Psoas muscle (tissue), 8 donors: Measurements from ENCODE around the gene HES2. TPM values are rescaled to one million over a fixed set of nuclear protein-coding genes. Genes with fewer than 3 reads are reported as not detected.
A peak's percentile ranks its signal among the peaks of the same experiment; 100 is the strongest.
"Not testable (repeated sequence)": the region's sequence is repeated elsewhere in the genome, so short reads cannot be mapped to it uniquely, and the experiment has no call there.

Source experiments
- ATAC-seq, 4 donors: fragments of 200-7000 bp; cut with Tn5 transposase; one replicate each; pipeline ENCODE4 v1.9.1; 2020; ENCODE audit warnings: moderate library complexity in 3 of 4, mild to moderate bottlenecking in 2 of 4
- DNase-seq, 2 donors: peaks; one replicate each; pipeline ENCODE4 v3.0.0-alpha.2; 2020
- H3K27ac ChIP-seq: fragments of 200-600 bp; one replicate; pipeline ENCODE4 v1.8.0; 2022
- H3K27me3 ChIP-seq, 3 donors: fragments of 200-600 bp in 1 of 3; one replicate each; pipeline versions ENCODE4 v1.6.1 to v1.8.0; 2013 to 2022; ENCODE audit warnings: low read length in 2 of 3, mild to moderate bottlenecking in 2 of 3, moderate library complexity in 1 of 3; ENCODE audit not compliant: insufficient read depth in 3 of 3
- H3K36me3 ChIP-seq, 2 donors: fragments of 200-600 bp in 1 of 2; one replicate each; pipeline versions ENCODE4 v1.6.1 to v1.8.0; 2013 to 2022; ENCODE audit warnings: low read depth in 1 of 2, mild to moderate bottlenecking in 1 of 2, moderate library complexity in 1 of 2; ENCODE audit not compliant: insufficient read depth in 1 of 2
- H3K4me1 ChIP-seq: fragments of 200-600 bp; one replicate; pipeline ENCODE4 v1.8.0; 2022
- H3K4me3 ChIP-seq: fragments of 200-600 bp; one replicate; pipeline ENCODE4 v1.8.0; 2022; ENCODE audit warnings: mild to moderate bottlenecking
- H3K9me3 ChIP-seq: fragments of 200-600 bp; one replicate; pipeline ENCODE4 v1.8.0; 2022
- CTCF ChIP-seq: fragments of 200-600 bp; IDR thresholded peaks from one replicate; pipeline ENCODE4 v1.8.0; 2022; ENCODE audit warnings: antibody characterized with exemption
- WGBS, 3 donors: extraction: QIAGEN DNeasy Blood & Tissue Kit; methylation state at CpG; one replicate each; pipeline versions ENCODE4 v1.1.6 to v1.1.7; 2013; 5-methylcytosine and 5-hydroxymethylcytosine counted together
- intact Hi-C, 2 donors: fragments of 100-400 bp; cut with DNase I; formaldehyde crosslinking; loops; one replicate each; pipeline versions ENCODE4 v1.11.0 to v1.14.2; 2022
- polyA plus RNA-seq, 3 donors: library from polyadenylated mRNA; stranded (reverse); fragments of 200-250 nt; gene quantifications; one replicate each; pipeline ENCODE4 v1.2.3, GENCODE V29; 2013
- total RNA-seq, 4 donors: library from RNA; stranded (reverse); fragmentation: NEBNext Ultra II Directional in 2 of 4; extraction: Animal tissue kit (Norgen Biotek cat#: 25700) in 2 of 4; gene quantifications; one replicate each; pipeline versions ENCODE4 v1.2.1 to v1.2.4, GENCODE V29; 2021 to 2023
- donor health status: healthy with polysubstance abuse.
- donor health status: DM: no; HTN: no; CAD: no; lungs with moderate emphysema.
- donor health status: Bipolar disorder and iron deficiency.
- donor health status: healthy.
- donor health status: DM: yes; HTN: yes; CAD: no.
- donor health status: DM: no; HTN: no; CAD: no.
- donor health status: DM: no; HTN: no; CAD: no.
- donor health status: DM: yes; HTN: yes; CAD: no.

Gene HES2
- total and polyA plus RNA-seq, 7 donors = 0.06 to 0.13 TPM; not detected in 5

- H3K27ac ChIP-seq = no peak overlapping the region
- WGBS, 3 donors = 30 to 33% (median 33%) methylated on average over 39 of the region's 39 CpGs
- intact Hi-C loops = loop anchor here in 1 of 2 donors (1.0 kb wide), 1 partner anchor 13 kb away; no protein-coding TSS in a partner anchor
Observed at GRCh38 chr1:6460301-6461050, 40.8 kb upstream of the HES2 start.

GRCh38 chr1:6459850-6460265 is 40.1 kb upstream of the HES2 start:
- Histone ChIP-seq H3K36me3 (no peaks in the 10 kb centered on the region), H3K4me3 (no peak overlapping the region), H3K27me3 (peaks cover 0 to 62% (median 16%) of the 10 kb centered on the region in 3 donors), H3K4me1 (no peaks in the 10 kb centered on the region), H3K9me3 (no peaks in the 10 kb centered on the region), H3K27ac (no peak overlapping the region)
- ATAC-seq = no peak
- no peak for DNase-seq
- intact Hi-C loops = loop anchor here in 1 of 2 donors (1.0 kb wide), 1 partner anchor 13 kb away; no protein-coding TSS in a partner anchor
- no peak for TF ChIP-seq CTCF
- WGBS, 3 donors = 15 to 19% (median 16%) methylated on average over 16 to 18 of the region's 18 CpGs

More at GRCh38 chr1:6460301-6461050, 40.8 kb upstream of the HES2 start:
- Histone ChIP-seq H3K36me3 (no peaks in the 10 kb centered on the region), H3K4me3 (peak overlapping the region; percentile 11), H3K4me1 (no peaks in the 10 kb centered on the region), H3K27me3 (peaks cover 0 to 59% (median 13%) of the 10 kb centered on the region in 3 donors), H3K9me3 (no peaks in the 10 kb centered on the region)
- no peak for TF ChIP-seq CTCF
- DNase-seq (no peak), ATAC-seq (no peak)

GRCh38 chr1:6456800-6457466 is 37.2 kb upstream of the HES2 start:
- H3K27ac ChIP-seq = no peak overlapping the region
- ATAC-seq = no peak
- intact Hi-C loops = no loop called here
- WGBS, 3 donors = 72 to 73% (median 72%) methylated on average over 10 to 11 of the region's 11 CpGs
- no peak overlapping the region for H3K4me3 ChIP-seq
- H3K36me3 ChIP-seq = no peaks in the 10 kb centered on the region
- H3K9me3 ChIP-seq = no peaks in the 10 kb centered on the region
- TF ChIP-seq CTCF = no peak
- no peaks in the 10 kb centered on the region for H3K4me1 ChIP-seq
- DNase-seq = no peak
- peaks cover 0 to 80% (median 20%) of the 10 kb centered on the region in 3 donors for H3K27me3 ChIP-seq

- H3K4me3 ChIP-seq, H3K4me1 ChIP-seq, ATAC-seq, H3K36me3 ChIP-seq, H3K9me3 ChIP-seq, H3K27ac ChIP-seq, intact Hi-C loops, DNase-seq: not testable (repeated sequence)
- H3K27me3 ChIP-seq = peaks cover 0 to 81% (median 24%) of the 10 kb centered on the region in 3 donors
- 20 to 28% (median 27%) methylated on average over 38 to 58 of the region's 58 CpGs for WGBS, 3 donors
Observed at GRCh38 chr1:6455752-6456520, 36.2 kb upstream of the HES2 start.
